Progenitor cell of endocrine pancreas (in vitro differentiated cells): Measurements from ENCODE around the gene SLC27A5. TPM values are rescaled to one million over a fixed set of nuclear protein-coding genes. Genes with fewer than 3 reads are reported as not detected.

ENCODE experiments used
- DNase-seq: peaks from one replicate; pipeline ENCODE4 v3.0.0; 2021; ENCODE audit warnings: low spot score; ENCODE audit not compliant: unreplicated experiment
- H3K27ac Mint-ChIP-seq: 2 replicates; pipeline ENCODE4 v1.8.0; 2021; ENCODE audit warnings: mild to moderate bottlenecking, moderate library complexity, mixed read lengths
- H3K27me3 Mint-ChIP-seq: 2 replicates; pipeline ENCODE4 v1.8.0; 2021; ENCODE audit warnings: mixed read lengths
- H3K36me3 Mint-ChIP-seq: 2 replicates; pipeline ENCODE4 v1.8.0; 2022; ENCODE audit warnings: mixed read lengths; ENCODE audit not compliant: insufficient read depth
- H3K4me1 Mint-ChIP-seq: 2 replicates; pipeline ENCODE4 v1.8.0; 2021; ENCODE audit warnings: low read depth, mixed read lengths
- H3K4me3 Mint-ChIP-seq: 2 replicates; pipeline ENCODE4 v1.8.0; 2021; ENCODE audit warnings: low read depth, mild to moderate bottlenecking, moderate library complexity, mixed read lengths
- H3K9me3 Mint-ChIP-seq: 2 replicates; pipeline ENCODE4 v1.8.0; 2021; ENCODE audit warnings: low read depth, mixed read lengths
- total RNA-seq: library from RNA; stranded (reverse); gene quantifications from 2 replicates; pipeline ENCODE4 v1.2.1, GENCODE V29; 2021
- TF ChIP-seq, protein P1 (sequence below): fragments of 200-600 bp; sonication (generic); IDR thresholded peaks from one replicate; pipeline ENCODE4 v1.5.0; 2021; ENCODE audit warnings: antibody characterized with exemption, mild to moderate bottlenecking; ENCODE audit not compliant: unreplicated experiment

SLC27A5 gene
- total RNA-seq, 1 donor from 2014 or later: 9.9 TPM

- peaks cover 5% of the 10 kb centered on the region for H3K36me3 Mint-ChIP-seq
- TF ChIP-seq, protein P1, sequence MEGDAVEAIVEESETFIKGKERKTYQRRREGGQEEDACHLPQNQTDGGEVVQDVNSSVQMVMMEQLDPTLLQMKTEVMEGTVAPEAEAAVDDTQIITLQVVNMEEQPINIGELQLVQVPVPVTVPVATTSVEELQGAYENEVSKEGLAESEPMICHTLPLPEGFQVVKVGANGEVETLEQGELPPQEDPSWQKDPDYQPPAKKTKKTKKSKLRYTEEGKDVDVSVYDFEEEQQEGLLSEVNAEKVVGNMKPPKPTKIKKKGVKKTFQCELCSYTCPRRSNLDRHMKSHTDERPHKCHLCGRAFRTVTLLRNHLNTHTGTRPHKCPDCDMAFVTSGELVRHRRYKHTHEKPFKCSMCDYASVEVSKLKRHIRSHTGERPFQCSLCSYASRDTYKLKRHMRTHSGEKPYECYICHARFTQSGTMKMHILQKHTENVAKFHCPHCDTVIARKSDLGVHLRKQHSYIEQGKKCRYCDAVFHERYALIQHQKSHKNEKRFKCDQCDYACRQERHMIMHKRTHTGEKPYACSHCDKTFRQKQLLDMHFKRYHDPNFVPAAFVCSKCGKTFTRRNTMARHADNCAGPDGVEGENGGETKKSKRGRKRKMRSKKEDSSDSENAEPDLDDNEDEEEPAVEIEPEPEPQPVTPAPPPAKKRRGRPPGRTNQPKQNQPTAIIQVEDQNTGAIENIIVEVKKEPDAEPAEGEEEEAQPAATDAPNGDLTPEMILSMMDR: no peak
- H3K9me3 Mint-ChIP-seq: no peaks in the 10 kb centered on the region
- H3K4me3 Mint-ChIP-seq: peak overlapping the region; percentile 92
- H3K27ac Mint-ChIP-seq: peak overlapping the region; percentile 98
- DNase-seq: peak; percentile 99
- H3K27me3 Mint-ChIP-seq: no peaks in the 10 kb centered on the region
- peaks cover 37% of the 10 kb centered on the region for H3K4me1 Mint-ChIP-seq
Measured at GRCh38 chr19:58558623-58559274, 47.0 kb upstream of the SLC27A5 start.

DNA sequence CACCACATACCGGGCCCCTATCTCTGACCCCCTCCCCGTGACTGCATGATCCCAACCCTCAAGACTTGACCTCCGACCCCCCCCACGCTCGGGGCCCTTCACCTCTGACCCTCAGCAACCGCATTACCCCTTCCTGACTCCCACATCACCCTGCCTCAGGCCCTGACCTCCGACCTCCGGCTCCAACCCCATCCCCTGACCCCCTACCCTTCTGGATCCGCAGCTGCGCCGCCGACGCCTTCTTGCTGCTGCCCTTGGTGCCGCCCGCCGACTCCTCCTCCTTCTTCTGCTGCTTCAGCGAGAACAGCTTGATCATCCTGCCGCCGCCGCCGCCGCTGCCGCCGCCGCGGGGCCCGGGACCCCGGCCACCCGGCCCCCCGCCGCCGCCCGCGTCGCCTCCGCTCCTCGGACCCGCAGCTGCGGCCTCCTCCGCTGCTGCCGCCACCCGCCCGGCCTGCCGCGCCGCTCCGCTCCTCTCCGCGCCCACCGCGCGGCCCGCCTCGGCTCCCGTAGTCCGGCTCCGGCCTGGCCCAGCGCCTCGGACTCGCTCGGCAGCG is 46.4 kb upstream of the SLC27A5 start, which contains the start of gene UBE2M:
UBE2M (minus strand) TSS at position 546 of the 557 bp plus-strand sequence; CDS start at position 316, 230 bp downstream.
- Mint-ChIP-seq H3K27ac (peak within 1 kb of the TSS; percentile 98), H3K9me3 (no peaks in the 10 kb centered on the region), H3K27me3 (no peaks in the 10 kb centered on the region), H3K4me3 (peak within 1 kb of the TSS; percentile 92), H3K36me3 (peaks cover 5% of the 10 kb centered on the region), H3K4me1 (peaks cover 40% of the 10 kb centered on the region)
- TF ChIP-seq, protein P1: no peak
- DNase-seq: no peak

GRCh38 chr19:58557221-58558065 is 45.7 kb upstream of the SLC27A5 start:
- H3K9me3 Mint-ChIP-seq: no peaks in the 10 kb centered on the region
- TF ChIP-seq, protein P1: no peak
- H3K36me3 Mint-ChIP-seq: peaks cover 10% of the 10 kb centered on the region
- no peaks in the 10 kb centered on the region for H3K27me3 Mint-ChIP-seq
- peaks cover 40% of the 10 kb centered on the region for H3K4me1 Mint-ChIP-seq
- peak overlapping the region; percentile 96 for H3K27ac Mint-ChIP-seq
- H3K4me3 Mint-ChIP-seq: peak overlapping the region; percentile 92
- no peak for DNase-seq

- Mint-ChIP-seq H3K9me3 (no peaks in the 10 kb centered on the region), H3K36me3 (peaks cover 10% of the 10 kb centered on the region), H3K27me3 (no peaks in the 10 kb centered on the region), H3K4me3 (peak overlapping the region; percentile 92), H3K4me1 (peaks cover 40% of the 10 kb centered on the region), H3K27ac (peak overlapping the region; percentile 90)
- TF ChIP-seq, protein P1: no peak
- DNase-seq: no peak
Measured at GRCh38 chr19:58556622-58557220, 44.9 kb upstream of the SLC27A5 start.
